ENCODE measurements around the gene SMIM36.

DNA sequence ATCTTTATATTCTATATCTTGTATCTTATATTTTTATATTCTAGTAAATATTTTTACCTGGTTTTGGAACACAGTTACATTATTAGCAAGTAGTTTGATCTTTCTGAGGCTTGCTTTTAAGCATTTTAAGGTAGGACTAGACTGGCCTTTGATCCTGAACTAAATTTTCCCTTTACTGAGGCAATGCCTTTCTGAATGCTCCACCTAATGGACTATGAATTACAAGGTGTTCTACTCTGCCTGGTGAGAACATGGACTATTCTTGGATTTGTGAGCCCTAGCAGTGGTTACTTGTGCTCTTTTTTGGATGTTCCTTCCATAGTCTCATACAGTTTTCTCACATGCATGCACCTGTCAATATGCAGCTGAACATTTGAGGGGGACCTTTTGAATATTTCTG lies 32.5 kb upstream of the SMIM36 start:
- no peak for TF ChIP-seq CTCF (conservative IDR thresholded peaks at IDR 0.05; ENCODE audit: low read length)
- TF ChIP-seq EZH2phosphoT487 (IDR thresholded peaks at IDR 0.05; ENCODE audit: borderline replicate concordance, low read depth, low read length): no peak
